Fibroblast of upper back skin (primary cell): Measurements from ENCODE around the gene ZCCHC3.

Experiments
- DNase-seq: peaks from one replicate; pipeline ENCODE4 v3.0.0-alpha.2; 2013

ZCCHC3 gene

DNA sequence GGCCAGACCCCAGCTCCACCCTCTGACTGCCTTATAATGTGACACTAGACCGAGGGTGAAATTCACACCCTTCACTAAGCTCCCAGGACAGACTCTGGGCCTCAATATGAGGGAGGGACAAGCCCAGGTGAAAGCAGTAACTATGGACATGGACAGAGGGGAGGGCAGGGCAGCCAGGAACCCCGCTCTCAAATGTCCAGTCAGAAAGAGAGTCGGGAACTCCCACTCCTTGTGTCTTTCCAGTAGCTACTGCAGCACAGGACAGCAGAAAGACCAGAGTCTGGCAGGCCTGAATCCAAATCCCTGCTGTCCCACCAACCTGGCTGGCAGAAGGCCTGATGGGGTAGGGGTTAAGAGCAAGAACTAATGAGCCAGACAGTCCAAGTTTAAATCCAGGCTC lies 13.2 kb upstream of the ZCCHC3 start:
- DNase-seq = no peak

DNA sequence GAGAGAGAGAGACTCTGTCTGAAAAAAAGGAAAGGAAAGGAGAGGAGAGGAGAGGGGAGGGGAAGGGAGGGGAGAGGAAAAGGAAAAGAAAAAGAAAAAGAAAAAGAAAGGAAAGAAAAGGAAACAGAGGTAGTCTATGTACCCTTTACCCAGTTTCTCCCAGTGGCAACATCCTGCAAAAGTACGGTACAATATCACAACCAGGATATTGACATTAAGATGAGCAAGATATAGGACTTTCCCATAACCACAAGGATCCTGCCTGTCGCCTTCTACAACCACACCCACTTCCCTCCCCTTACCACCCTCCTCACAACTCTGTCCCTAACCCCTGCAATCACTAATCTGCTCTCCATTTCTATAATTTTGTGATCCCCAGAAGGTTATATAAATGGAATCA lies 10.9 kb upstream of the ZCCHC3 start:
- no peak for DNase-seq

DNA sequence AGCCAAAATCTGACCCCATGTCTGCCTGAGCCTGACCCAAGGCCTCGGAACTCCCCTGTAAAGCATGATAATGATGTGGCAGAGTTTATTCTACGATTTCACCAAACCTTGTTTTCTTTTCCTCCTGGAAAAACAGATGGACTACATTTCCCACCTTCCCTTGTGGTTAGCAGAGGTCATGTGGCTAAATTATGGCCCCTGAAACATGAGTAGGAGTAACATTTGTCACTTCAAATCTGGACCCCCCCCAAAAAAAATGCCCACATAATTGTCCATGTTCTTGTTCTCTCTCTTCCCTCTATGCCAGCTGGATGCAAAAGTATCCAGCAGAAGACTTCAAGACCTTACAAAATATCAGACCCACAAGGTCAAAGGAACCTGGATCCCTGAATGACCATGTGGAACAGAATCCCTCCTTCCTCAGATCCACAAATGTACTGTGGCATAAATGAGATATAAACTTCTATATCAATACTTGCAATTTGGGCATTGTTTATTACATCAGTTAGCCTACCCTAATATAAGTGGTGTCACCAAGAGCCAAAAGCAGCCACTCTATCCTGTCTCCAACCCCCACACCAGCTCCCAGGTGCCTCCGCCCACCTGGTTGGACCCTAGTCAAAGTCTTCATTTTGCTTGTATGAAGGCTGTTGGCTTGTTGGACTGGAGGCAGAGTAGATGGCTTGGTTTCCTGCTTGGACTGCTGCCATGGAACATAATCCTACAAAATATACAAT lies 8.2 kb upstream of the ZCCHC3 start:
- no peak for DNase-seq

DNA sequence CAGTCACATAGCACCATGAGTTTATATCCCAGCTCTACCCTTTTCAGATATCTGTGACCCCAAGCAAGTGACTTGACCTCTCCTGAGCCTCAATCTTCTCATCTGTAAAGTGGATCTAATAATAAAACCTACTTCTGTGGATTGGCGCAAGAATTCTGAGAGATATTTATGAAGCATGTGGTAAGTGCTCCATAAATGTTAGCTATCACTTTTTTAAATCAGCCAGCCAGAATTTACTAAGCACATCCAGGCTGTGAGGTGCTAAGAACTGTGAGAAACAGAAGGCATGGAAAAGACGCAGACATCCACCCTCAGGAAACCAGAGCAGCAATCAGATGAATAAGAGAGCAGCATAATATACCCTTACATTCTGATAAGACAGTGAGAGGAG lies 7.7 kb upstream of the ZCCHC3 start:
- no peak for DNase-seq

DNA sequence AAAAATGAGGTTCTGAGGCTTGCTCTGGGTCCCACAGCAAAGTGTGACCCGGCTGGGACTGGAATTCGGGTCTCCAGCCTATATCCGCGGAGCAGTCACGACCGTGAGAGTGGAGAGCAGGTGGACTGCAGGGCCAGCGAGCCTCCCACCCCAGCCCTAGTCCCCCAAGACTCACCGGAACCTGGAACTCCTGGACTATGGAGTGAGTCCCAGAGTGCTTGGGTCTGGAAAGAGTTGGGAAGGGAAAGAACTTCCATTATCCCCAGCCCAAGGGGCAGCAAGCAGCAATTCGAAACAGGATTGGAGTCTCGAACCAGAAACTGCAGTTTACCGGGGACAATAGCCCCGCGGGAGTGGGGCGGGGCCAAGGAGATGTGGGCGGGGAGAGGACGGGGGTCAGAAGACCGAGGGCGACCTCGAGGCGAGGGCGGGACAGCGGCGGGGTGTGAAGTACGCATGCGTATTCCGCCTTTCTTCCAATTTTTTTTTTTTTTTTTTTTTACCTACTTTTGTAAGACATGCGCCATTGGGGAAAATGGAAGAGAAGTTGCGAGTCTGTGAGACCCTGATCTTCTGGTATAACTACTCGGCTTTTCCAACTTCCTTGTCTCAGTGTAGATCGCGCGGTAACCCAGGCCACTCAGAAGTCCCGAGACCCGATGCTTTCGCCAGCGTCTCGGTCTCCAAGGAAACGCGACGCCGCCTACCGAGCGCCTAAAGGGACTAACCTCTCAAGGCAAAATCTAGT lies 7.1 kb upstream of the ZCCHC3 start, which contains the start of gene C20orf96:
Gene C20orf96, minus strand, starts transcription at position 667 of the 748 bp plus-strand sequence. Its CDS starts 140 bp downstream, at position 527.
- DNase-seq = peak; percentile 94

DNA sequence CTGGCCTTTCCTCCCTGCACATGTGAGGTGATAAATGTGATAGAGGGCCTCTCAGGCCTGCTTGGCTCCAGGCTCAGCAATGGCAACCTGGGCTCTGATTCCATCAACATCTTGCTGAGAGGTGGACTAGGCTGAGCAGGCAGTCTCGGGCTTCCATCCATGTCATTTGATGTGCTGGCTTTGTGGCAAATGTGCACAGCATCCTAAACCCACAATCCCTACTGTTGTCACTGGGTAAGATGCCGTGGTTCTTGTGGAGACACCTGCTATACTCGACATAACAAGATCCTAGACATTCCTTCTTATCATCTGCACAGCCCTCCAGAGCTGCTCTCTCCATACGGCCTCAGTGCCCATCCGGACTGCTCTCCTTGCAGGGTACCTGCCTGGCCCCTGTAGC lies 2.8 kb upstream of the ZCCHC3 start:
- no peak for DNase-seq

DNA sequence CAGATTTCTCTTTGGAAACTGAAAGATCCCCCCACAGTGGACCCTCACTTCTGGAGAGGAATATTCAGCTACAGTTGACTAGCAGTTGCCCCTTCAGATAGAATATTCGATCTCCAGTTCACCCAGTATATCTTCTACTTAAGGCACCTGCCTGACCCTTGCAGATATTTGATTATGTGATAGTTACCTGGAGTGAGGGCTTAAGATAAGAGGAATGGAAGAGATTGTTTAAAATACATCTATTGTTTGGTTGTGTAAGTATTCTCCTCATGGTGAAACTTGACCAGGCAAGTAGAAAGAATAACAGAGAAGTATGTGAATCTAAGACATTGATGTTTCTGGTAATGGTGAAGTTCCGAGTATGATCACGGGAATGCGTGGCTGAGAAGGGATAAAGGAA lies 1.6 kb upstream of the ZCCHC3 start:
- no peak for DNase-seq

DNA sequence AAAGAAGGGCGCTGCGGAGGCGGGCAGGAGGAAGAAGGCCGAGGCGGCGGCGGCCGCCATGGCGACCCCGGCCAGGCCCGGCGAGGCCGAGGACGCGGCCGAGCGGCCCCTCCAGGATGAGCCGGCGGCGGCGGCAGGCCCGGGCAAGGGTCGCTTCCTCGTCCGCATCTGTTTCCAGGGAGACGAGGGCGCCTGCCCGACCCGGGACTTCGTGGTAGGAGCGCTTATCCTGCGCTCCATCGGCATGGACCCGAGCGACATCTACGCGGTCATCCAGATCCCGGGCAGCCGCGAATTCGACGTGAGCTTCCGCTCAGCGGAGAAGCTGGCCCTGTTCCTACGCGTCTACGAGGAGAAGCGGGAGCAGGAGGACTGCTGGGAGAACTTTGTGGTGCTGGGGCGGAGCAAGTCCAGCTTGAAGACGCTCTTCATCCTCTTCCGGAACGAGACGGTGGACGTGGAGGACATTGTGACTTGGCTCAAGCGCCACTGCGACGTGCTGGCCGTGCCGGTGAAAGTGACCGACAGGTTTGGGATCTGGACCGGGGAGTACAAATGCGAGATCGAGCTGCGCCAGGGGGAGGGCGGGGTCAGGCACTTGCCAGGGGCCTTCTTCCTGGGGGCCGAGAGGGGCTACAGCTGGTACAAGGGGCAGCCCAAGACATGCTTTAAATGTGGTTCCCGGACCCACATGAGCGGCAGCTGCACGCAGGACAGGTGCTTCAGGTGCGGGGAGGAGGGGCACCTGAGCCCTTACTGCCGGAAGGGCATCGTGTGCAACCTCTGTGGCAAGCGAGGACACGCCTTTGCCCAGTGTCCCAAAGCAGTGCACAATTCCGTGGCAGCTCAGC lies 780 bp downstream of the ZCCHC3 start:
- DNase-seq = peak; percentile 61

DNA sequence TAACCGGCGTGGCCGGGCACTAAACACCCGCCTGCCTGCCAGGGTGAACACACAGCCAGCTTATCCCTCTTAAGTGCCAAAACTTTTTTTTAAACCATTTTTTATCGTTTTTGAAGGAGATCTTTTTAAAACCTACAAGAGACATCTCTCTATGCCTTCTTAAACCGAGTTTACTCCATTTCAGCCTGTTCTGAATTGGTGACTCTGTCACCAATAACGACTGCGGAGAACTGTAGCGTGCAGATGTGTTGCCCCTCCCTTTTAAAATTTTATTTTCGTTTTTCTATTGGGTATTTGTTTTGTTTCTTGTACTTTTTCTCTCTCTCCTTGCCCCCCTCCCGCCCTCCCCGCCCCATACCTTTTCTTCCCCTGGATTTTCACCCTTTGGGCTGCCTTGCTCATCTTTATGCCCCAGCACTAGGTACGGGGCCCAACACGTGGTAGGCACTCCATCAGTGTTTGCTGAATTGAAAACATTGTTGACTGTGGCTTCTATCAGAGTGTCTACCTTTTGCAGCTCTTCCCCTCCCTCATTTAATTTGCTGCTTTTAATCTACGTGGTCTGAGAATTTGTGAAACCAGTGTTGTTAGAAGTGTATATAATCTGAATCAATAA lies 1.5 kb downstream of the ZCCHC3 start:
- no peak for DNase-seq

DNA sequence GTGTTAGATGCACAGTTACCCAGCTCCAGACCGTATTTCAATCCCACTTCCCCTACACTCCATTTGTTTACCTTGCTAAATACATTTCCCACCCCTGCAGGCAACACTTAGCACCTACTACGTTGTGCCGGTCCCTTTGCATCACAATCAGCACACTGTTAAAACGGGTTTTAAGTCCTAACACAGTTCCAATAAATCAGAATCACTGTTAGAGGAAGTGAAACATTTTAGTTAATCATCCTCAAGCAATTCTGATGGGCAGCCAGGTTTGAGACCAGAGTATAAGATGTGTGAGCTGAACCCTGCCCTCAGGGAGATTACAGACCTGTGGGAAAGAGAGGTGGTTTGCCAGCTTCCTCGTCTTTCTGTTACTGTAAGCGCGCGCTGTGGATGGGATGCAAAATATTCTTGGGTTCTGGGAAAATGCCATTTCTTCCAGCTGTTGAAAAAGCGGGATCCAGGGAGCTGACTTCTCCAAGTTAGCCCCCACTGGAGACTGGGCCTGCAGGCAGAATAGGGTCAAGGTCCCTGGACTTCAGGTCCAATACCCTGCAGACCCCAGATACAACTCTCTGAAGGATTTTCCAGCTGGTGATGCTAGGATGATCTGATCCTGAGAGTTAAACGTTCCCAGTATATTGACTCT lies 3.1 kb downstream of the ZCCHC3 start:
- DNase-seq = no peak

DNA sequence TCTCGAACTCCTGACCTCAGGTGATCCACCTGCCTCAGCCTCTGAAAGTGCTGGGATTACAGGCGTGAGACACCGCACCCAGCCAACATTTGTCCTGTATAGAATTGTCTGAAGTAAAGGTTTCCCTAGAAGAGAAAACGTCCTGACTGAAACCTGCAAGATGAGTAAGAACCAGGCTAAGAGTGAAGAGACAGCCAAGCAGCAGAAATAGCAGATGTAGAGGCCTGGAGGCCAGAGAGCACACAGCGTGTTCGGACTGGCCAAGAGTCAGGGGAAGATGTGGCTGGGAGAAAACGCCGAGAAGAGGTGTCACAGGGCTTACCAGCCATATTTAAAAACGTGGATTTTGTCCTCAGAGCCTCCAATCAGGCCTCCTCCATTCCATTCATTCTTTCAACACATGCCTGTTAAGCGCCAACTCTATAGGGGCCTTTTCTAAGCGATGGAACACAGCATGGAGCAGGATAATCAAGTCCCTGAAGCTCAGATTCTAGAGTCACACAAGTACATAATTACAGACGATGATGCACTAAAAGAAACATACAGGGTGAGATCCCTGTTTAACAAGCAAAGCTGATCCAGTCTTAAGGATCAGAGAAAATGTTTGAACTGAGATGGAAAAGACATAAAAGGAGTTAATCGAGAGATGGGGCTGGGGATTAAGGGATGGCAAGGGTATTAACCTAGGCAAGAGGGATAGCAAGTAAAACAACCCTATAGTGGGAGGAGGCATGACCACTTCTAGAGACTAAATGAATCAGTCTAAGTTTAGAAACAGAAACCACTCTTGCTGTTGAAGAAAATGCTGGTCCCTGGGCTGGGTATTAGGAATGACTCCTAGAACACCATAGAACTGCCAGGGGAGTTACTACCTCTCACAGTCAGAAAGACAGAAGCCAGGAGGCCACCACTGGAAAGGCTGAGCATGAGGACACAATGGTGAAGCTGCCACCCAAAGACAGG lies 4.8 kb downstream of the ZCCHC3 start:
- no peak for DNase-seq

DNA sequence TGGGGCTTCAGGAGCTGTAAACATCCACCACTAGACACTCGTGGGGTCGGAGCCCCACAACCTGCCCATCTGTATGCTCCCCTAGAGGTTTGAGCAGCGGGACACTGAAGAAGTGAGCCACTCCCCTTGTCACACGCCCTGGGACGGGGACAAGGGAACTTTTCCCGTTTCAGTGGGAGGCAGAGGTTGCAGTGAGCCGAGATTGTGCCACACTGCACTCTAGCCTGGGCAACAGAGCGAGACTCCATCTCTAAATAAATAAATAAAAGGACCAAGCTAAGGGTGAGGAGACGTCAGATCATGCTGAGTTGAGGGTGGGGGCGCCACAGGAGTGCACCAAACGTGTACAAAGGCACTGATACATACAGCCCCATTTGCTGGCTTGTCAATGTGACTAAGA lies 8.4 kb downstream of the ZCCHC3 start:
- DNase-seq = no peak

DNA sequence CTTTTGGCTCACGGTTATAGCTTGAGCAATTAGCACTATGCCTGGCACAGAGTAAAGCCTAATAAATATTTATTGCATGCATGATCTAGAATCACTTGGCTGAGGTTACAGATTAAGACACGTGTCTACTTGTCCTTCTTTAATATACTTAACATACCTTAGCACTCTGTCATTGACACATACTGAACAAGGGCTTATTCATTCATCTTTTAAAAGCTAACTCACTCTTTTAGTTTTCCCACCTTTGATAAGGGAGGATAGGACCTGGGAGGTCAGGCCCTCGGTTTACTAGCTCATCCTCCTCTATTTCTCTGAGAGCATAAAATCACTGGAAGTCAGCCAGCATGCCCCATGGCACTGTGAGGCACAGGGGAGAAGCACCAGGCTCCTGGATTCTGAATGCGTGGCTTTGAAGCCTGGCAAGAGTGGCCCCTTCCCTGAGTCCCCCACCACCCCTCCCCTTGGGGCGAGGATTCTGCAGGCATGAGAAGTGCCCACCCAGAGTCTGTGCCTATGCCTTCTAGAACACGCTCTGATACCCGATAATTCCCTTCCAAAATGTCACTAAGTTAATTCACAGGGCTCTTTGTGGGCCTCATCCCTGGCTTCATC lies 11.2 kb downstream of the ZCCHC3 start:
- no peak for DNase-seq

DNA sequence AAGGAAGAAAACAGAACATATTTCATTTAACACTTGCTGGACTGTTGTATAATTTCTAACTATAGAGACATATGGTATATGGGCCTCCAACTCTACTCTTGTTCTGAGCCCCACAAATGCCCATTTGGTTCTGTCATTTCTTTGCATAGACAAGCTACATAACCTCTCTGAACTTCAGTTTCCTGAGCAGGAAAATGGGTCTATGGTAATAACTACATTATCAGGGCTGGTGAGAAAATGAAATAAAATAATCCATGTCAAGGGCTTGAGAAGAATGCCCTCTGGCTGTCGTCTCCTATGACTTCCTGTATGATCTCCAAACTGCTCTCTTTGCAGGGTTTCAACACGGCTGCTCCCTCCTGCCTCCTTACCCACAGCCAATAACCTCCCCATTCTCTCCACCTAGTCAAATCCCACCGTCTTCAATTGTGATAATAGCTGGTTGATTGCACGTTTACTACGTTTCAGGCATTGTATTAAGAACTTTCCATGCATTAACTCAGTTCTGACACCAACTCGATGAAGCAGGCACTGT lies 12.0 kb downstream of the ZCCHC3 start:
- peak; percentile 52 for DNase-seq

DNA sequence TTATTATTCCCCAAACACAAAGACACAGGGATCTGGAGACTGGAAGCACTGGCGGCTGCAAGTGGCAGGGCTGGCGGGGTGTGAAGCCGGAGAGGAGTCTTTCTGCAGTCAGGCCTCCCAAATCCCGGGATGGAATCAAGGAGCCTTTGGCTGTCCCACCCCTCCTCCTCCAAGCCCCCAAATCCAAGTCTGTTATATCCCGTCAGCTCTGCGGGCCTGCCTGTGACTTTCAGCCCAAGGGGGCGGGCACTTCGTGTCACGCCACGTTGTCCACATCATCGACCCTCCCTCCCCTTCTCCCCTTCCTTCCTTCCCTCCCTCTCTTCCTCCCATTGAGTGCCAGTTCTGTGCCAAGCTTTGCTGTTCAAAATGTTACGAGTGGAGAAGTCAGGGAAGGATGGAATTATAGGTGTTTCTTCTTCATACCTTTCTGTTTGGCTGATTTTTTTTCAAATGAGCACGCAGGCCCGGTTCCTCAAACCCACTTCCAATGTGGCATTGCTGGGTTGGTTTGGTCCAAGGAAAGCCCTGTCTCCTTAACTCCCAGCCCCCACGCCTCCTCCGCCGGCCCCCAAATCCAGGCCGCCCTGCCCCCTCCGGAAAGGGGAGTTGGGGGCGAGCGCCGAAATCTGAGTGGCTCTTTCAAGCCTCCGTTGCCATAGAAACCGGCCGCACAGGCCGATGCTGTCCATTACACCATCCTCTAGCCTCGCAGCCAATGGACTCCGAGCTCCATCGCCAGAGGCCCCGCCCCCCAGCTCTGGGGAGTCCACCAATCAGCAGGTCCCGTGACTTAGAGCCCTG lies 12.7 kb downstream of the ZCCHC3 start:
- peak; percentile 100 for DNase-seq

DNA sequence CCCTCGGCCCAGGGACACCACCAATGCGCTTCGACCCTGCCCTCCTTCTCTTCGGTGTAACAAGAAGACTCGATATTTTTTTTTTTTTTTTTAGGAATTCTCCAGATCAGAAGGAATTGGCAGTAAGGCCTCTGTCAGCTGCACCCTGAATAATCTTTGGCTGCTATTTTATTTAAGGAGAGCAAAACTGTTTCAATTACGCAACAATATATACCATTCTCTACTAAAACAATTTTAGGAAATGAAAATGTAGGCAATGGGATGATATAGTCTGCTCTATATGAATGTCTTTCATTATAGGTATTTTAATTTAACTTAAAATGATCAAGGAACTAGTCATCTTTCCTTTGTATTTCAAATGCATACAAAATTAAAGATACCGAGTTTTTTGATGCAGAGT lies 13.3 kb downstream of the ZCCHC3 start:
- no peak for DNase-seq

DNA sequence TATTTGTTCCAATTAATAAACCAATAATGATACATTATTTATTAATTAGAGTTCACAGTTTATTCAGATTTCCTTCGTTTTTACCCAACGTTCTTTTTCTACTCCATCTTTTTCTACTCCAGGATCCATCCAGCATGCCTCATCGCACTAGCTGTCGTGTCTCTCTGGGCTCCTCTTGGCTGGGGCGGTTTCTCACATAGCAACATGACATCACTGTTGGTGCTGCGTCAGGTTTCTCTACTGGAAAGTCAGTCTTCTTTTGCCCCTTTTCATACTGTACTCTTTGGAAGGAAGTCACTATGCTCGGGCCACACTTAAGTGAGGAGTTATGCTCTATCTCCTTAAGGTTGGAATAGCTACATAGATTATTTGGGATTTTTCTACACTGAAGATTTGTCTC lies 14.2 kb downstream of the ZCCHC3 start:
- no peak for DNase-seq

DNA sequence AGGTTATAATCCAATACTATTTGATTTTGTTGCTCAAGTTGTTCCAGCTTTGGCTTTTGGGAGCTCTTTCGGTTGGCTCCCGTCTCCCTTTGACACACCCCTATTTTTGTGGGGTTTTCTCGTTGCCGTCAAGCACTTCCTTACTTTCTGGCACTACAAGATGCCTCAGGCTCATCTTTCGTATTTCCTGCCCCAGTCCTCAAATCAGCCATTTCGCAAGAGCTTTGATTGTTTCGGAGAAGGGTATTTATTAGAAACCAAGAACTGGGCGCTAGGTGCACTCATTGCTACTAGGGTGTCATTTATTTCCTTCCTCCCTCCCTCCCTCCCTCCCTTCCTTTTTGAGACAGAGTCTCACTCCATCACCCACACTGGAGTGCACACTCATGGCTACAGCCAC lies 14.7 kb downstream of the ZCCHC3 start:
- DNase-seq = no peak

DNA sequence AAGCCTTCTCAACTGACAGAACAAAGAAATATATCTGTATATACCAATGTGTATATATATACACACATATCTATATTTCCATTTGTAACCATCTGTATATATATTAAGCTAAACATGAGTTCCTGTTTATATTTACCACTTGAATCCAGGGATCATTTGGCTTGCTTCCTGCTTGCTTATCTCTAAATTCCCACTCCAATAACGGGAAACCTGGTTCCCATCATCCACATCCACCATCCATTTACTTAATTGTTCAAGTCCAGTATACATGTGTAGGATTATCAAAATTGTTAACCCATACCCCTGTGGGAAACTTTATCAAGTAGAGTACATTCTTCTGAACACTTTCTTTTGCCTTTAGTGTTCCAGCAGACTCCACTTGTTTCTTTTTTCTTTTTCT lies 15.5 kb downstream of the ZCCHC3 start:
- no peak for DNase-seq

DNA sequence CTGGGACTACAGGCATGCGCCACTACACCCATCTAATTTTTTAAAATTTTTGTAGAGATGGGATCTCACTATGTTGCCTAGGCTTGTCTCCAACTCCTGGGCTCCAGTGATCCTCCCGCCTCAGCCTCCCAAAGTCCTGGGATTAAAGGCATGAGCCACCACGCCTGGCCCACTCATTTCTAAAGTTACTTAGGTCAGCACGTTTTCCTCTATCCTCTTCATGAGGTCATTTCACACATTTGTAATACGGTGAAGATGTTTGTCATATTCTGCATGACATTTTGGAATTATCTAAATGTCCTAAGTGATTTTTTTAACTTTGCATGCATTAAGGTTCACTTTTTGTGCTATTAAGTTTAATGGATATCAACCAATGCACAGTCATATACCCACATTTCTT lies 16.0 kb downstream of the ZCCHC3 start:
- DNase-seq = no peak
